ENCODE data around the gene ZBED4.

Gene ZBED4

DNA sequence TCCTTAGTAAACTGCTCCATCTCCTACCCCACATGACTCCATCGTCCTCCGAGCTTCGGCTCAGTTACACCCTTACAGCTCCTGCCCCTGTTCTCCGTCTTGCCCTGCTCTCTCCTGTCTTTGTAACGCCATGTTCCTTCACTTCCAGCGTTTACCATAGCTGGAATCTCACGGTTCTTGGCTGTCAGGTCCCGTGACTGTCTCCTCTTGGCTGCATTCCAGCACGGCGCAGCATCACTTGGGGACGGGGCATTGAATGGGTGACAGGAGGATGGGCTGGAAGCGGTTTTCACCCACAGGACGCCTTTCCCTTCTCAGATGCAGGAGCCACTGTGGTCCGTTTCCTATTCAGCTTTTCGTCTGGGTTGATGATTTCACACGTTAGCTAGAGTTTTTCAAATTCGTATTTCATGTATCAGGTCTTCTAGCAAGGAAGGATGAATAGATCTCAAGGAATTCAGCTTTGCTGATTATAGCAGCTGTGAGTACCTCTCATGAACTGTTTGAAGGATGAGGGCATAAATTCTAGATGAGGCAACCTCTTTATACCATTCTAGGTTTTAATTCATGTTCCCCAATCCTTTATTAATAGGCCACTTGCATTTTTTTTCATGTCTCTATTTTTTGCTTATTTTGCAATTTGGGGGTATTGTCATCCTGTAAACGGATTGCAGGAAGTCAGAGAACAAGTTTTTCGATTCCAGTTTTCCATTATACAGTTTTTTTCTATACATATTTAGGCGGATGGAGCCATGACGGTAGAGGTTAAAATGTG, 29.1 kb downstream of the ZBED4 start:
- H3K27ac ChIP-seq (ENCODE audit: low read depth, low read length, poor library complexity, severe bottlenecking), result no peak overlapping the region
- no peak overlapping the region for H3K4me2 ChIP-seq (ENCODE audit: low read length)
- H3K36me3 ChIP-seq (ENCODE audit: insufficient read depth, low read length), result peaks cover 71% of the 10 kb centered on the region
- peaks cover 9% of the 10 kb centered on the region for H3K4me1 ChIP-seq (ENCODE audit: insufficient read depth, low read length, severe bottlenecking)
- no peaks in the 10 kb centered on the region for H3K9me2 ChIP-seq (ENCODE audit: low read depth, low read length)
- no peak for TF ChIP-seq EZH2 (IDR thresholded peaks at IDR 0.05; ENCODE audit: borderline replicate concordance, low read length)
- no peak for TF ChIP-seq CTCF (IDR thresholded peaks at IDR 0.05; ENCODE audit: low read length)
- no peaks in the 10 kb centered on the region for H3F3A ChIP-seq (ENCODE audit: insufficient read depth, low read length)
- peaks cover 17% of the 10 kb centered on the region for H3K79me2 ChIP-seq (ENCODE audit: insufficient read depth, low read length)
- H3K4me3 ChIP-seq (ENCODE audit: low read depth, low read length, poor library complexity, severe bottlenecking), result no peak overlapping the region
- no peaks in the 10 kb centered on the region for H4K20me1 ChIP-seq (ENCODE audit: insufficient read depth, low read length)
- H3K9me3 ChIP-seq (ENCODE audit: low read length), result peaks cover 6% of the 10 kb centered on the region; the same call in 1 of the 2 replicates
- no peak overlapping the region for H3K9ac ChIP-seq (ENCODE audit: low read length)
- H3K27me3 ChIP-seq (ENCODE audit: insufficient read depth, low read length), result no peaks in the 10 kb centered on the region
- H2AFZ ChIP-seq (ENCODE audit: low read length), result no peak overlapping the region

DNA sequence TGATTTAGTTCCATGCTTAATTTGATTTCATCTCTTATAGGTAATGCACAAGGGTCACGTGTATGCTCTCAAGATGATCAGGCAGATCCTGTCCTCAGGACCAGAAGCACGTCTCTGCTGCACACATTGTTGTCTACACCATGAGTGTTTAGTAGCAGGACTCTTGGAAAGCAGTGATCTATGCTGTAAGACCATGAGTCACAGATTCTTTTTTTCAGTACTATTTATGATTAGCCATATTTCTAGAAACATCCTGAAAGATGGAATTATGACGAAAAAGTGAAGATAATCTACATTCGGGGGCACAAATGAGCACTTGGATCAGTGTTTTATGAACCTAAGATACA, 29.6 kb downstream of the ZBED4 start:
- H3K4me1 ChIP-seq (ENCODE audit: insufficient read depth, low read length, severe bottlenecking), result peaks cover 9% of the 10 kb centered on the region
- H3K4me2 ChIP-seq (ENCODE audit: low read length), result no peak overlapping the region
- H3K36me3 ChIP-seq (ENCODE audit: insufficient read depth, low read length), result peaks cover 71% of the 10 kb centered on the region
- TF ChIP-seq EZH2 (IDR thresholded peaks at IDR 0.05; ENCODE audit: borderline replicate concordance, low read length) (no peak), CTCF (IDR thresholded peaks at IDR 0.05; ENCODE audit: low read length) (no peak)
- no peaks in the 10 kb centered on the region for H3K9me2 ChIP-seq (ENCODE audit: low read depth, low read length)
- H2AFZ ChIP-seq (ENCODE audit: low read length), result no peak overlapping the region
- H3K9ac ChIP-seq (ENCODE audit: low read length), result no peak overlapping the region
- no peaks in the 10 kb centered on the region for H3K27me3 ChIP-seq (ENCODE audit: insufficient read depth, low read length)
- H4K20me1 ChIP-seq (ENCODE audit: insufficient read depth, low read length), result no peaks in the 10 kb centered on the region
- H3K4me3 ChIP-seq (ENCODE audit: low read depth, low read length, poor library complexity, severe bottlenecking), result no peak overlapping the region
- H3K79me2 ChIP-seq (ENCODE audit: insufficient read depth, low read length), result peaks cover 17% of the 10 kb centered on the region
- H3K9me3 ChIP-seq (ENCODE audit: low read length), result peaks cover 5% of the 10 kb centered on the region; the same call in 1 of the 2 replicates
- no peak overlapping the region for H3K27ac ChIP-seq (ENCODE audit: low read depth, low read length, poor library complexity, severe bottlenecking)
- no peaks in the 10 kb centered on the region for H3F3A ChIP-seq (ENCODE audit: insufficient read depth, low read length)

DNA sequence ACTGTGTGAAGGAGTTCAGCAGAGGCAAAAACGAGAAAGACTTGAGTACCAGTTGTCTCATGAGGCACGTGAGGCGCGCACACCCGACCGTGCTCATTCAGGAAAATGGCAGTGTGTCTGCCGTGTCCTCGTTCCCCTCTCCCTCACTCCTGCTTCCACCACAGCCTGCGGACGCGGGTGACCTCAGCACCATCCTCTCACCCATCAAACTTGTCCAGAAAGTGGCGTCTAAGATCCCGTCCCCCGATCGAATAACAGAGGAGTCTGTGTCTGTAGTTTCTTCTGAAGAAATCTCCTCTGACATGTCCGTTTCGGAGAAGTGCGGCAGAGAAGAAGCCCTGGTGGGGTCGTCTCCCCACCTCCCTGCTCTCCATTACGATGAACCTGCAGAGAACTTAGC, 30.4 kb downstream of the ZBED4 start:
- Histone ChIP-seq H3K27me3 (ENCODE audit: insufficient read depth, low read length) (no peaks in the 10 kb centered on the region), H3K36me3 (ENCODE audit: insufficient read depth, low read length) (peaks cover 76% of the 10 kb centered on the region), H3K27ac (ENCODE audit: low read depth, low read length, poor library complexity, severe bottlenecking) (no peak overlapping the region), H3K9me2 (ENCODE audit: low read depth, low read length) (no peaks in the 10 kb centered on the region), H4K20me1 (ENCODE audit: insufficient read depth, low read length) (no peaks in the 10 kb centered on the region), H3K9ac (ENCODE audit: low read length) (no peak overlapping the region), H3K9me3 (ENCODE audit: low read length) (peaks cover 7% of the 10 kb centered on the region; the same call in 1 of the 2 replicates), H3K4me3 (ENCODE audit: low read depth, low read length, poor library complexity, severe bottlenecking) (no peak overlapping the region), H3K4me2 (ENCODE audit: low read length) (no peak overlapping the region), H3K4me1 (ENCODE audit: insufficient read depth, low read length, severe bottlenecking) (peaks cover 9% of the 10 kb centered on the region), H3K79me2 (ENCODE audit: insufficient read depth, low read length) (peaks cover 17% of the 10 kb centered on the region), H2AFZ (ENCODE audit: low read length) (no peak overlapping the region), H3F3A (ENCODE audit: insufficient read depth, low read length) (no peaks in the 10 kb centered on the region)
- TF ChIP-seq CTCF (IDR thresholded peaks at IDR 0.05; ENCODE audit: low read length) (no peak), EZH2 (IDR thresholded peaks at IDR 0.05; ENCODE audit: borderline replicate concordance, low read length) (no peak)

All from OCI-LY1 (cell line).